Measurements from ENCODE around the gene DOK7. TPM values are rescaled to one million over a fixed set of nuclear protein-coding genes. Genes with fewer than 3 reads are reported as not detected.

DOK7 gene
- total and polyA plus RNA-seq, 2 donors (not counting 3 experiments of a cell fraction or from before 2014, with no cell fraction given), result not detected

GRCh38 chr4:3461515-3462291 lies 1.4 kb upstream of the DOK7 start:
- dilution Hi-C loops (cut with MboI; ENCODE audit: extremely low pct_ligation_motif_present, low sequenced_read_pairs), result no loop called here
- H4K20me1 ChIP-seq (replicated peaks; ENCODE audit: control insufficient read depth, extremely low read depth, insufficient read depth, low read length), result no peaks in the 10 kb centered on the region
- POLR2A ChIA-PET, result no interaction called here
- peaks cover 7 to 9% of the 10 kb centered on the region in 2 experiments for H3K27me3 ChIP-seq (ENCODE audit: control insufficient read depth in 2 of 2, insufficient read depth in 2 of 2, low read length in 2 of 2)
- DNase-seq (ENCODE audit: low read depth, low spot score), result peak; percentile 12
- no peak overlapping the region for H3K27ac ChIP-seq (ENCODE audit: insufficient read depth, low read depth, low read length)
- H3K9me1 ChIP-seq (replicated peaks; ENCODE audit: control insufficient read depth, extremely low read depth, insufficient read depth, low read length), result no peaks in the 10 kb centered on the region
- H3K4me2 ChIP-seq (ENCODE audit: insufficient read depth, low read length), result no peak overlapping the region
- intact Hi-C loops (cut with micrococcal nuclease), result no loop called here
- CTCF ChIA-PET, result interaction anchor here (1.2 to 1.9 kb wide), 3 partner anchors 8 to 19 kb away, joined by 4 to 8 read pairs (median 4); no protein-coding TSS in a partner anchor
- BruUV-seq (replicated peaks), result no TSS peak
- TF ChIP-seq MAX (IDR thresholded peaks at IDR 0.05; ENCODE audit: insufficient read depth, insufficient read length), result no peak
- no peak for TF ChIP-seq GATA2 (IDR thresholded peaks at IDR 0.05; ENCODE audit: insufficient read depth, insufficient read length, low read depth, low read length)
- TF ChIP-seq MYC (IDR thresholded peaks at IDR 0.05; ENCODE audit: low read depth, low read length), result no peak
- TF ChIP-seq FOS (IDR thresholded peaks at IDR 0.05; ENCODE audit: borderline replicate concordance, insufficient read depth, low read length), result no peak
- no peak for TF ChIP-seq POLR2AphosphoS5 (IDR thresholded peaks at IDR 0.05; ENCODE audit: insufficient read depth, low read depth, low read length)
- no peak for TF ChIP-seq EZH2 (IDR thresholded peaks at IDR 0.05; ENCODE audit: borderline replicate concordance, low read depth, low read length, severe bottlenecking)
- TF ChIP-seq CTCF (IDR thresholded peaks at IDR 0.05; ENCODE audit: extremely low read depth in 1 of 2, insufficient read depth in 1 of 2, low read depth in 1 of 2, low read length in 2 of 2), result no peak
- TF ChIP-seq POLR2A (IDR thresholded peaks at IDR 0.05; ENCODE audit: low read depth, low read length), result no peak
- no peak for TF ChIP-seq JUN (IDR thresholded peaks at IDR 0.05; ENCODE audit: borderline replicate concordance, insufficient read depth, insufficient read length, low read depth)
- no peaks in the 10 kb centered on the region for H3K4me1 ChIP-seq (ENCODE audit: control insufficient read depth, extremely low read depth, insufficient read depth, low read length)
- H3K4me3 ChIP-seq (replicated peaks in 1 of 3; ENCODE audit: insufficient read depth in 1 of 3, low read depth in 1 of 3, low read length in 3 of 3), result no peak overlapping the region
- no peaks in the 10 kb centered on the region for H3K9me3 ChIP-seq (replicated peaks; ENCODE audit: control insufficient read depth, insufficient read depth, low read length)
- FAIRE-seq, result no peak
- H3K36me3 ChIP-seq (ENCODE audit: control insufficient read depth in 2 of 2, extremely low read depth in 1 of 2, insufficient read depth in 2 of 2, low read length in 2 of 2), result no peaks in the 10 kb centered on the region
- H2AFZ ChIP-seq (ENCODE audit: low read depth, low read length), result no peak overlapping the region
- H3K79me2 ChIP-seq (ENCODE audit: control insufficient read depth, insufficient read depth, low read length), result no peaks in the 10 kb centered on the region
- no peak overlapping the region for H3K9ac ChIP-seq (replicated peaks; ENCODE audit: extremely low read depth, insufficient read depth, low read length)

All from endothelial cell of umbilical vein (primary cell).